Hepatocyte (in vitro differentiated cells): ENCODE data around the gene NPHP4. TPM values are rescaled to one million over a fixed set of nuclear protein-coding genes. Genes with fewer than 3 reads are reported as not detected.

ENCODE experiments used
- DNase-seq: peaks from one replicate; pipeline ENCODE4 v3.0.0-alpha.2; 2016; ENCODE audit warnings: low spot score
- H2AFZ ChIP-seq: fragments of 200-600 bp; sonication (generic); 2 replicates; pipeline ENCODE4 v1.6.0; 2016; ENCODE audit warnings: antibody characterized with exemption, mild to moderate bottlenecking
- H3K27ac ChIP-seq: fragments of 200-600 bp; sonication (generic); 2 replicates; pipeline ENCODE4 v1.5.1; 2016; ENCODE audit warnings: mild to moderate bottlenecking
- H3K27me3 ChIP-seq: fragments of 200-600 bp; sonication (generic); 2 replicates; pipeline ENCODE4 v1.6.1; 2016
- H3K36me3 ChIP-seq: fragments of 200-600 bp; sonication (generic); replicated peaks from 2 replicates; pipeline ENCODE4 v1.5.1; 2016; ENCODE audit warnings: low read depth; ENCODE audit not compliant: insufficient read depth
- H3K4me1 ChIP-seq: fragments of 200-600 bp; sonication (generic); 2 replicates; pipeline ENCODE4 v1.5.1; 2016; ENCODE audit warnings: mild to moderate bottlenecking, moderate library complexity; ENCODE audit not compliant: insufficient read depth
- H3K4me2 ChIP-seq: fragments of 200-600 bp; sonication (generic); 2 replicates; pipeline ENCODE4 v1.6.0; 2016
- H3K4me3 ChIP-seq: fragments of 200-600 bp; sonication (generic); 2 replicates; pipeline ENCODE4 v1.5.1; 2016; ENCODE audit warnings: mild to moderate bottlenecking
- H3K79me2 ChIP-seq: fragments of 200-600 bp; sonication (generic); 2 replicates; pipeline ENCODE4 v1.6.0; 2017; ENCODE audit warnings: mild to moderate bottlenecking
- H3K9me2 ChIP-seq: fragments of 200-600 bp; sonication (generic); replicated peaks from 2 replicates; pipeline ENCODE4 v1.6.0; 2017; ENCODE audit warnings: mild to moderate bottlenecking; ENCODE audit not compliant: insufficient read depth
- H3K9me3 ChIP-seq: fragments of 200-600 bp; sonication (generic); 2 replicates; pipeline ENCODE4 v1.5.1; 2016; ENCODE audit warnings: low read depth, mild to moderate bottlenecking
- H4K20me1 ChIP-seq: fragments of 200-600 bp; sonication (generic); 2 replicates; pipeline ENCODE4 v1.6.0; 2016; ENCODE audit warnings: mild to moderate bottlenecking; ENCODE audit not compliant: insufficient read depth, poor library complexity, severe bottlenecking
- CTCF ChIP-seq: fragments of 200-600 bp; sonication (generic); IDR thresholded peaks from 2 replicates; pipeline ENCODE4 v1.5.1; 2016; ENCODE audit warnings: antibody characterized with exemption, mild to moderate bottlenecking; ENCODE audit not compliant: poor library complexity
- EZH2 ChIP-seq: fragments of 200-600 bp; sonication (generic); IDR thresholded peaks from 2 replicates; pipeline ENCODE4 v1.6.1; 2016; ENCODE audit warnings: antibody characterized with exemption, mild to moderate bottlenecking, borderline replicate concordance
- EZH2phosphoT487 ChIP-seq: fragments of 200-600 bp; sonication (generic); IDR thresholded peaks from one replicate; pipeline ENCODE4 v1.6.1; 2018; ENCODE audit warnings: antibody characterized with exemption, mild to moderate bottlenecking, low read depth, moderate library complexity; ENCODE audit not compliant: unreplicated experiment, severe bottlenecking
- WGBS: methylation state at CpG from one replicate; pipeline ENCODE4 v1.1.6; 2016; ENCODE audit warnings: low lambda C conversion rate; ENCODE audit errors: missing lambda C conversion rate; 5-methylcytosine and 5-hydroxymethylcytosine counted together
- polyA plus RNA-seq: library from polyadenylated mRNA; unstranded; fragments of >200 nt; fragmentation: Nextera tagmentation; extraction: Ambion mirVana; gene quantifications from 2 replicates; pipeline ENCODE4 v1.2.1, GENCODE V29; 2016
- total RNA-seq: library from RNA; depleted of rRNA; stranded (reverse); fragments of >200 nt; gene quantifications from 2 replicates; pipeline ENCODE4 v1.2.3, GENCODE V29; 2014

The NPHP4 gene
- total and polyA plus RNA-seq, 2 experiments from 2014 or later, result 5.6 to 6.0 TPM

GRCh38 chr1:6008084-6008415, 15.8 kb upstream of the NPHP4 start:
- Histone ChIP-seq H3K27ac (no peak overlapping the region), H3K79me2 (no peaks in the 10 kb centered on the region), H3K9me3 (no peaks in the 10 kb centered on the region), H3K9me2 (no peaks in the 10 kb centered on the region), H3K4me1 (no peaks in the 10 kb centered on the region), H3K4me3 (no peak overlapping the region), H3K36me3 (no peaks in the 10 kb centered on the region), H2AFZ (no peak overlapping the region), H3K4me2 (no peak overlapping the region), H4K20me1 (no peaks in the 10 kb centered on the region), H3K27me3 (no peaks in the 10 kb centered on the region)
- no peak for DNase-seq
- TF ChIP-seq CTCF (no peak), EZH2 (no peak), EZH2phosphoT487 (no peak)
- 91% methylated on average over 11 of the region's 11 CpGs for WGBS

GRCh38 chr1:6007318-6008083, 15.3 kb upstream of the NPHP4 start:
- Histone ChIP-seq H3K4me2 (no peak overlapping the region), H3K4me3 (no peak overlapping the region), H2AFZ (no peak overlapping the region), H4K20me1 (no peaks in the 10 kb centered on the region), H3K9me2 (no peaks in the 10 kb centered on the region), H3K27ac (no peak overlapping the region), H3K9me3 (no peaks in the 10 kb centered on the region), H3K4me1 (no peaks in the 10 kb centered on the region), H3K36me3 (no peaks in the 10 kb centered on the region), H3K79me2 (no peaks in the 10 kb centered on the region), H3K27me3 (no peaks in the 10 kb centered on the region)
- DNase-seq, result no peak
- WGBS, result 92% methylated on average over 25 of the region's 25 CpGs
- TF ChIP-seq CTCF, result no peak
- no peak for TF ChIP-seq EZH2
- no peak for TF ChIP-seq EZH2phosphoT487

GRCh38 chr1:6006882-6007281, 14.7 kb upstream of the NPHP4 start:
- Histone ChIP-seq H3K36me3 (no peaks in the 10 kb centered on the region), H3K4me2 (no peak overlapping the region), H4K20me1 (no peaks in the 10 kb centered on the region), H3K9me3 (no peaks in the 10 kb centered on the region), H3K27ac (no peak overlapping the region), H3K79me2 (no peaks in the 10 kb centered on the region), H3K9me2 (no peaks in the 10 kb centered on the region), H2AFZ (no peak overlapping the region), H3K4me3 (no peak overlapping the region), H3K27me3 (no peaks in the 10 kb centered on the region), H3K4me1 (no peaks in the 10 kb centered on the region)
- TF ChIP-seq EZH2phosphoT487 (no peak), EZH2 (no peak), CTCF (no peak)
- DNase-seq, result no peak
- WGBS, result 87% methylated on average over 12 of the region's 12 CpGs
